Measurements from ENCODE around the gene PDE11A. TPM values are rescaled to one million over a fixed set of nuclear protein-coding genes. Genes with fewer than 3 reads are reported as not detected.
"Not testable (repeated sequence)": the region's sequence is repeated elsewhere in the genome, so short reads cannot be mapped to it uniquely, and the experiment has no call there.

The PDE11A gene
- total and polyA plus RNA-seq, 8 donors: 0.28 to 5.0 (median 1.7) TPM

DNA sequence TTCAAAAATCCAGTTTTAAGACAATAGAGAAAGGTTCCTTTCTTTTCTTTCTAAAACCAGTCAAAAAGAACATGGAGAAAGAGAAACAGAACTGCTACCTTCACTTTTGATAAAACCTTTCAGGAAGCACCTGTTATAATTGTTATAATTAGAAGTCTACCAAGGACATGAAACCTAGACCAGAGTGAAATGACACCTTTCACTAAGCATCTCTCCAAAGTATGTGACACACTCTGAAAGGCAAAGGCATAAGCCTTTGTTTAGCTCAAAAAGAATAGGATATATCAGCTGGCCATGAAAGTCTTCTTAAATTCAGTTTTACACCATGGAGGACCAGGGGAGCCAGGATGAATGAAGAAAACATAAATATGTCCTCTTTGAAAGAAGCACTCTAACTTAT is 20.9 kb upstream of the PDE11A start:
- TF ChIP-seq, protein P1, sequence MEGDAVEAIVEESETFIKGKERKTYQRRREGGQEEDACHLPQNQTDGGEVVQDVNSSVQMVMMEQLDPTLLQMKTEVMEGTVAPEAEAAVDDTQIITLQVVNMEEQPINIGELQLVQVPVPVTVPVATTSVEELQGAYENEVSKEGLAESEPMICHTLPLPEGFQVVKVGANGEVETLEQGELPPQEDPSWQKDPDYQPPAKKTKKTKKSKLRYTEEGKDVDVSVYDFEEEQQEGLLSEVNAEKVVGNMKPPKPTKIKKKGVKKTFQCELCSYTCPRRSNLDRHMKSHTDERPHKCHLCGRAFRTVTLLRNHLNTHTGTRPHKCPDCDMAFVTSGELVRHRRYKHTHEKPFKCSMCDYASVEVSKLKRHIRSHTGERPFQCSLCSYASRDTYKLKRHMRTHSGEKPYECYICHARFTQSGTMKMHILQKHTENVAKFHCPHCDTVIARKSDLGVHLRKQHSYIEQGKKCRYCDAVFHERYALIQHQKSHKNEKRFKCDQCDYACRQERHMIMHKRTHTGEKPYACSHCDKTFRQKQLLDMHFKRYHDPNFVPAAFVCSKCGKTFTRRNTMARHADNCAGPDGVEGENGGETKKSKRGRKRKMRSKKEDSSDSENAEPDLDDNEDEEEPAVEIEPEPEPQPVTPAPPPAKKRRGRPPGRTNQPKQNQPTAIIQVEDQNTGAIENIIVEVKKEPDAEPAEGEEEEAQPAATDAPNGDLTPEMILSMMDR (IDR thresholded peaks at IDR 0.05): no peak
- intact Hi-C loops (cut with DNase I): no loop called here
- Histone ChIP-seq H3K4me3 (no peak overlapping the region), H3K9me3 (no peaks in the 10 kb centered on the region), H3K27me3 (no peaks in the 10 kb centered on the region), H3K4me1 (no peaks in the 10 kb centered on the region), H3K27ac (no peak overlapping the region), H3K36me3 (no peaks in the 10 kb centered on the region)
- no peak for ATAC-seq
- no peak for FAIRE-seq
- no peak for DNase-seq

DNA sequence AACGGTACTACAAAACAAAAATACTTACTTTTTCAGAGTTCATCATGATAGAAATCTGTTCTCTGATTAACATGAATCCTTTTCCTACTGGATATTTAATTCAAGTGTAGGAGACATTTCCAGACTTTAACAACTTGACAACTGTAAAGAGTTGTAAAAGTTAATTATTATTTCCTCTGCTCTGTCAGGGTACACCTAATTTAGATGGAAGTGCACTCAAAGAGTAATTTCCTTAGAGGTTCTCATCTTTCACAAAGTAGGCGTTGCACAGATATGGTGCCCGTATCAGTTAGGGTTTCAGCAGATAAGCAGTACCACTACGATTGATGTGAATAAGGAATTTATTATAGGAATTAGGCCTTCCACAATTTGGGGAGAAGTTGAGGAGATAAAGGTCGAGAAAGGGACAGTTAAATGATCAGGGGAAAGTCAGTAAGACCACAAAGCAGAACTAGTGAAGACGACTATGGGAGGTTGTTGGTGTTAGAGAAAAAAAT is 16.2 kb upstream of the PDE11A start:
- TF ChIP-seq, protein P1 (IDR thresholded peaks at IDR 0.05): no peak
- FAIRE-seq (no peak), ATAC-seq (no peak), DNase-seq (no peak)
- intact Hi-C loops (cut with DNase I): no loop called here
- Histone ChIP-seq H3K27me3 (no peaks in the 10 kb centered on the region), H3K36me3 (no peaks in the 10 kb centered on the region), H3K27ac (no peak overlapping the region), H3K4me1 (no peaks in the 10 kb centered on the region), H3K9me3 (no peaks in the 10 kb centered on the region), H3K4me3 (no peak overlapping the region)
- WGBS, 2 donors: 57 to 58% methylated on average over 6 of the region's 6 CpGs

DNA sequence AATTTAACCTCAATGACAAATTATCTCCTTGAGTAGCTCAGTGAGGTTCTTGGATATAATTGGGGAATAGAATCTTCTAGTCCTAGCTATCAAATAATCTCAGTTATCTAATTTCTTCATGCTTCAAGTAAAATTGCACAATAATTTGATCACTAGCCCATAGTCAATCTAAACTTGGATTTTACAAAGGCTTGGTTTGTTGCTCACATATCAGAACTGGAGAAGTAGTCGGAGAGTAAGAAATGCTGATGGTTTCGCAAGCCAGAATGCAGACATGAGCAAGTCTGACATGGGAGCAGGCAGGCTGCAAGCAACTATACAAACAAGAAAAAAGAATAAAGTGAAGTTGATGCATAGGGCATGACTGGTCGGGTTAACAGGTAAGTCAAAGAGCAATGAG is 11.7 kb upstream of the PDE11A start:
- DNase-seq: no peak
- intact Hi-C loops (cut with DNase I): no loop called here
- TF ChIP-seq, protein P1 (IDR thresholded peaks at IDR 0.05): no peak
- WGBS, 2 donors: 65 to 68% methylated on average over 3 of the region's 3 CpGs
- Histone ChIP-seq H3K4me1 (no peaks in the 10 kb centered on the region), H3K36me3 (no peaks in the 10 kb centered on the region), H3K9me3 (no peaks in the 10 kb centered on the region), H3K4me3 (no peak overlapping the region), H3K27ac (no peak overlapping the region), H3K27me3 (no peaks in the 10 kb centered on the region)
- no peak for FAIRE-seq
- no peak for ATAC-seq

DNA sequence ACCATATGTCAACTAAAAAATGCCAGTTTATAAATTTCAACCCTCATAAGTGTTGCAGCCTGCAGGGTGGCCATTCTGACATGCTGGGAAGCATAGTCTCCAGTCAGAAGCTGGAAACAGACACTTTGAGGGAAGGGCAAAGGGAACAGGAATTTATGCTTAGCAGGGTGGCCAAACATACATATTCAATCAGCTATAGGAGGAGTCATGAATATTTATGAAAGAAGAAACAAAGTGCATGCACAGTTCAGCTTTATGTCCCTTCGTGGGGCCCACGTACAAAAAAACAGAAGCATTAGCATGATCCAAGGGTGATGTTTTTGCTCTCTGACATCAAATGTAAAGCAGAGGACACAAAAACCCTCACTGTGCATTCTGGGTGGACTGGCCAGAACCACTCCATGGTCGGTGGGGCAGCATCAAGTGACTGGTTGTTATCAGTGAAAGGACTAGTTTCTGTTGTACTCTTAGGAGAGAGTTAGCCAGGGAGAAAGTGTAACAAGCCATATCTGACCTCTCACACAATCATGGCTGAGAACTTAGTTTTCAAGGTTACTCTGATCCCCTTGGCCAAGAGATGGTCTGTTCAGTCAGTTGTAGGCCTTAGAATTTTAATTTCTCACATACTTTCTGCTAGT is 9.9 kb upstream of the PDE11A start:
- Histone ChIP-seq H3K27me3 (no peaks in the 10 kb centered on the region), H3K4me1 (no peaks in the 10 kb centered on the region), H3K9me3 (no peaks in the 10 kb centered on the region), H3K4me3 (no peak overlapping the region), H3K36me3 (no peaks in the 10 kb centered on the region), H3K27ac (no peak overlapping the region)
- TF ChIP-seq, protein P1 (IDR thresholded peaks at IDR 0.05): no peak
- WGBS, 2 donors: 69 to 80% methylated on average over 3 of the region's 3 CpGs
- DNase-seq: no peak
- no peak for ATAC-seq
- no peak for FAIRE-seq
- intact Hi-C loops (cut with DNase I): no loop called here

DNA sequence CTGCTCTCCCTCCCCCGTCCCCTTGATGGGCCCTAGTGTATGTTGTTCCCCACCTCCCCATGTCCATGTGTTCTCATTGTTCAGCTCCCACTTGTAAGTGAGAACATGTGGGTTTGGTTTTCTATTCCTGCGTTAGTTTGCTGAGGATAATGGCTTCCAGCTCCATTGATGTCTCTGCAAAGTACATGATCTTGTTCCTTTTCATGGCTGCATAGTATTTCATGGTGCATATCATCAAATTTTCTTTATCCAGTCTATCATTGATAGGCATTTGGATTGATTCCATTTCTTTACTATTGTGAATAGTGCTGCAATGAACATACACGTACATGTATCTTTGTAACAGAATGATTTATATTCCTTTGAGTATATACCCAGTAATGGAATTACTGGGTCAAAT is 6.7 kb upstream of the PDE11A start:
- FAIRE-seq; H3K9me3 ChIP-seq; DNase-seq; intact Hi-C loops (cut with DNase I); H3K27ac ChIP-seq; H3K4me1 ChIP-seq; H3K36me3 ChIP-seq; H3K27me3 ChIP-seq; ATAC-seq; H3K4me3 ChIP-seq: not testable (repeated sequence)
- 60 to 77% methylated on average over 3 of the region's 3 CpGs for WGBS, 2 donors

Measured in pancreas (tissue), 10 donors.